ENCODE results near the gene CEACAM18.

Gene CEACAM18

DNA sequence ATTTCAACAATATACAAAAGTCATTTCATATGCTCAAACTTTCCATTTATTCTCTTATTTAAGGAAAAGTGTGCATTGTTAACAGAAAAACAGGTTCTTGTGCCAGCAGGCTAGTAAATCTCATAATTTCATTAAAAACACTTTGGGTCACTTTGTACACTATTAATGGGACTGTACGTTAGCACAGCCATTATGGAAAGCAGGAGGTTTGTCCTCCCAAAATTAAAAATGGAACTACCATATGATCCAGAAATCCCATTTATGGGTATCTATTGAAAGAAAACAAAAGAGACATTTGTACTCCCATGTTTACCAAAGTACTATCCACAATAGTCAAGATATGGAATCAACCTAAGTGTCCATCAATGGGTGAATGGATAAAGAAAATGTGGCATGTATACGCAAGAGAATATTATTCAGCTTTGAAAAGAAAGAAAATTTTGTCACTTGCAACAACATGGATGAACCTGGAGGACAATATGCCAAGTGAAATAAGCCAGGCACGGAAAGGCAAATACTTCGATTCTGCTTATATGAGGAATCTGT lies 61.6 kb downstream of the CEACAM18 start:
- DNase-seq, result no peak
